Liver (tissue), 9 donors: ENCODE results near the gene SORCS2. TPM values are rescaled to one million over a fixed set of nuclear protein-coding genes. Genes with fewer than 3 reads are reported as not detected.

Experiments
- DNase-seq: peaks from one replicate; pipeline ENCODE4 v3.0.0-alpha.2; 2017; ENCODE audit warnings: low spot score
- H3K27ac ChIP-seq, 2 donors: one replicate each; pipeline ENCODE4 v1.7.0; 2013; ENCODE audit warnings: inconsistent platforms in 2 of 2, low read length in 2 of 2, control low read depth in 1 of 2, low read depth in 1 of 2, mild to moderate bottlenecking in 1 of 2
- H3K27me3 ChIP-seq, 4 donors: one replicate each; pipeline versions ENCODE4 v1.6.1 to v1.7.0; 2013; ENCODE audit warnings: low read length in 3 of 4, inconsistent platforms in 1 of 4, mild to moderate bottlenecking in 1 of 4, moderate library complexity in 1 of 4; ENCODE audit not compliant: control insufficient read depth in 4 of 4, insufficient read depth in 4 of 4
- H3K36me3 ChIP-seq, 4 donors: one replicate each; pipeline versions ENCODE4 v1.6.1 to v1.7.0; 2013; ENCODE audit warnings: low read length in 3 of 4, mild to moderate bottlenecking in 3 of 4, low read depth in 1 of 4, moderate library complexity in 1 of 4; ENCODE audit not compliant: control insufficient read depth in 4 of 4, insufficient read depth in 3 of 4
- H3K4me1 ChIP-seq, 4 donors: one replicate each; pipeline versions ENCODE4 v1.6.1 to v1.7.0; 2013; ENCODE audit warnings: low read length in 3 of 4, mild to moderate bottlenecking in 3 of 4, moderate library complexity in 1 of 4; ENCODE audit not compliant: control insufficient read depth in 4 of 4, insufficient read depth in 4 of 4
- H3K4me3 ChIP-seq, 3 donors: one replicate each; pipeline versions ENCODE4 v1.6.1 to v1.7.0; 2013; ENCODE audit warnings: low read length in 3 of 3, control low read depth in 1 of 3, low read depth in 1 of 3, mild to moderate bottlenecking in 1 of 3
- H3K9ac ChIP-seq, 2 donors: one replicate each; pipeline ENCODE4 v1.7.0; 2013; ENCODE audit warnings: low read length in 2 of 2, mild to moderate bottlenecking in 2 of 2, moderate library complexity in 2 of 2, control low read depth in 1 of 2, low read depth in 1 of 2
- H3K9me3 ChIP-seq, 4 donors: one replicate each; pipeline versions ENCODE4 v1.6.1 to v1.7.0; 2013; ENCODE audit warnings: low read length in 3 of 4; ENCODE audit not compliant: control insufficient read depth in 4 of 4
- ATF3 ChIP-seq: IDR thresholded peaks from 2 replicates; pipeline ENCODE4 v1.6.1; 2016; ENCODE audit warnings: antibody characterized with exemption
- CTCF ChIP-seq: fragments of 150-350 bp; IDR thresholded peaks from 2 replicates; pipeline ENCODE4 v1.5.1; 2017; ENCODE audit warnings: improper control_type of control experiment, low read depth, low read length; ENCODE audit not compliant: missing input control
- EGR1 ChIP-seq, 2 donors: IDR thresholded peaks; 2 replicates each; pipeline ENCODE4 v1.6.1; 2016 to 2018; ENCODE audit warnings: antibody characterized with exemption in 2 of 2, low read depth in 2 of 2
- FOXA1 ChIP-seq: IDR thresholded peaks from 2 replicates; pipeline ENCODE4 v1.6.1; 2016; ENCODE audit warnings: antibody characterized with exemption
- FOXA2 ChIP-seq: IDR thresholded peaks from 2 replicates; pipeline ENCODE4 v1.6.1; 2016; ENCODE audit warnings: antibody characterized with exemption
- GABPA ChIP-seq, 2 donors: IDR thresholded peaks in 1 of 2; conservative IDR thresholded peaks in 1 of 2; 2 replicates each; pipeline ENCODE4 v1.6.1; 2016; ENCODE audit warnings: antibody characterized with exemption in 2 of 2, mild to moderate bottlenecking in 1 of 2, moderate library complexity in 1 of 2
- HNF4A ChIP-seq, 2 donors: conservative IDR thresholded peaks; 2 replicates each; pipeline ENCODE4 v1.6.1; 2016; ENCODE audit warnings: antibody characterized with exemption in 2 of 2, mild to moderate bottlenecking in 2 of 2
- HNF4G ChIP-seq: IDR thresholded peaks from 2 replicates; pipeline ENCODE4 v1.6.1; 2016; ENCODE audit warnings: antibody characterized with exemption
- JUND ChIP-seq, 2 donors: IDR thresholded peaks; 2 replicates each; pipeline ENCODE4 v1.6.1; 2016; ENCODE audit warnings: antibody characterized with exemption in 2 of 2
- MAX ChIP-seq: IDR thresholded peaks from 2 replicates; pipeline ENCODE4 v1.6.1; 2016; ENCODE audit warnings: antibody characterized with exemption
- NR2F2 ChIP-seq: IDR thresholded peaks from 2 replicates; pipeline ENCODE4 v1.6.1; 2016; ENCODE audit warnings: antibody characterized with exemption
- REST ChIP-seq: IDR thresholded peaks from 2 replicates; pipeline ENCODE4 v1.6.1; 2016; ENCODE audit warnings: antibody characterized with exemption, mild to moderate bottlenecking
- SP1 ChIP-seq: IDR thresholded peaks from 2 replicates; pipeline ENCODE4 v1.6.1; 2018; ENCODE audit warnings: antibody characterized with exemption, mild to moderate bottlenecking
- TAF1 ChIP-seq: conservative IDR thresholded peaks from 2 replicates; pipeline ENCODE4 v1.6.1; 2016; ENCODE audit warnings: antibody characterized with exemption, mild to moderate bottlenecking
- YY1 ChIP-seq: IDR thresholded peaks from 2 replicates; pipeline ENCODE4 v1.6.1; 2016; ENCODE audit warnings: antibody characterized with exemption, mild to moderate bottlenecking
- ZBTB33 ChIP-seq: IDR thresholded peaks from 2 replicates; pipeline ENCODE4 v1.6.1; 2016; ENCODE audit warnings: antibody characterized with exemption
- WGBS: extraction: QIAGEN DNeasy Blood & Tissue Kit; methylation state at CpG from one replicate; pipeline ENCODE4 v1.1.7; 2013; 5-methylcytosine and 5-hydroxymethylcytosine counted together
- polyA plus RNA-seq, 2 donors: library from polyadenylated mRNA; stranded (reverse) in 1 of 2; unstranded in 1 of 2; fragments of 200-250 nt in 1 of 2; fragments of >200 nt in 1 of 2; fragmentation: Nextera tagmentation in 1 of 2; extraction: Ambion mirVana in 1 of 2; gene quantifications; one replicate each; pipeline versions ENCODE4 v1.2.1 to v1.2.3, GENCODE V29; 2013 to 2015
- total RNA-seq, 2 donors: library from RNA; depleted of rRNA; stranded (reverse); fragments of >200 nt; gene quantifications; one replicate each; pipeline ENCODE4 v1.2.3, GENCODE V29; 2014
- donor health status: healthy.
- donor health status: healthy.
- donor health status: healthy.
- donor health status: healthy.
- donor health status: healthy.

The SORCS2 gene
- total and polyA plus RNA-seq, 4 donors, result 0.10 to 1.4 (median 0.92) TPM

GRCh38 chr4:7326306-7326692 is 134.0 kb downstream of the SORCS2 start:
- no peak overlapping the region for H3K9ac ChIP-seq
- H3K4me3 ChIP-seq, result no peak overlapping the region
- TF ChIP-seq YY1 (no peak), CTCF (no peak), ATF3 (no peak), REST (no peak), HNF4G (no peak), EGR1 (IDR thresholded peaks at IDR 0.05; ENCODE audit: low read depth in 2 of 2) (no peak), FOXA2 (no peak), HNF4A (conservative IDR thresholded peaks at IDR 0.05) (no peak), ZBTB33 (no peak), MAX (no peak), NR2F2 (no peak), JUND (IDR thresholded peaks at IDR 0.05) (no peak), FOXA1 (no peak)
- peaks cover 0 to 2% (median under 1%) of the 10 kb centered on the region in 4 donors for H3K4me1 ChIP-seq
- H3K36me3 ChIP-seq, result no peaks in the 10 kb centered on the region
- H3K27ac ChIP-seq, result no peak overlapping the region
- DNase-seq, result no peak
- no peaks in the 10 kb centered on the region for H3K27me3 ChIP-seq
- WGBS, result 85% methylated on average over 12 of the region's 12 CpGs
- H3K9me3 ChIP-seq, result no peaks in the 10 kb centered on the region

GRCh38 chr4:7326693-7327340 is 134.5 kb downstream of the SORCS2 start:
- 72% methylated on average over 20 of the region's 20 CpGs for WGBS
- Histone ChIP-seq H3K4me3 (no peak overlapping the region), H3K27me3 (no peaks in the 10 kb centered on the region), H3K9me3 (no peaks in the 10 kb centered on the region), H3K9ac (no peak overlapping the region), H3K4me1 (peaks cover 0 to 2% (median under 1%) of the 10 kb centered on the region in 4 donors), H3K27ac (no peak overlapping the region), H3K36me3 (no peaks in the 10 kb centered on the region)
- no peak for DNase-seq
- no peak for TF ChIP-seq ZBTB33
- TF ChIP-seq GABPA (IDR thresholded peaks at IDR 0.05 in 1 of 2, conservative IDR thresholded peaks at IDR 0.05 in 1 of 2), result no peak
- no peak for TF ChIP-seq TAF1
- TF ChIP-seq HNF4G, result no peak
- no peak for TF ChIP-seq YY1
- no peak for TF ChIP-seq FOXA1
- no peak for TF ChIP-seq REST
- TF ChIP-seq MAX, result no peak
- TF ChIP-seq NR2F2, result no peak
- TF ChIP-seq ATF3, result no peak
- TF ChIP-seq SP1, result no peak
